G401 (cell line): ENCODE data around the gene SLC1A1. TPM values are rescaled to one million over a fixed set of nuclear protein-coding genes. Genes with fewer than 3 reads are reported as not detected.
"Not testable (repeated sequence)": the region's sequence is repeated elsewhere in the genome, so short reads cannot be mapped to it uniquely, and the experiment has no call there.

Source experiments
- DNase-seq: peaks from one replicate; pipeline ENCODE4 v3.0.0-alpha.2; 2015; ENCODE audit warnings: low spot score
- in situ Hi-C: cut with HindIII; loops from 2 replicates; pipeline ENCODE4 v1.10.0; 2016; ENCODE audit warnings: low sequenced_read_pairs, mixed read lengths
- total RNA-seq: library from RNA; depleted of rRNA; stranded (reverse); fragments of >200 nt; shearing (Covaris generic); gene quantifications from 2 replicates; pipeline ENCODE4 v1.2.3, GENCODE V29; 2014

The SLC1A1 gene
- total RNA-seq, 1 experiment from 2014 or later = 1.8 TPM

- in situ Hi-C loops, DNase-seq: not testable (repeated sequence)
These were observed 45.9 kb downstream of the SLC1A1 start for GRCh38 chr9:4536196-4536595.

GRCh38 chr9:4537581-4537980 is 47.3 kb downstream of the SLC1A1 start:
- in situ Hi-C loops = no loop called here
- DNase-seq = no peak

- DNase-seq = no peak
- in situ Hi-C loops = no loop called here
These were observed 47.8 kb downstream of the SLC1A1 start for GRCh38 chr9:4538107-4538506.

GRCh38 chr9:4538621-4539020 is 48.4 kb downstream of the SLC1A1 start:
- no peak for DNase-seq
- in situ Hi-C loops = no loop called here

GRCh38 chr9:4540425-4540824 is 50.2 kb downstream of the SLC1A1 start:
- in situ Hi-C loops = no loop called here
- no peak for DNase-seq

GRCh38 chr9:4541281-4541680 is 51.0 kb downstream of the SLC1A1 start:
- DNase-seq = no peak
- in situ Hi-C loops = no loop called here

GRCh38 chr9:4541856-4542255 is 51.6 kb downstream of the SLC1A1 start:
- in situ Hi-C loops = no loop called here

GRCh38 chr9:4544714-4545113 is 54.4 kb downstream of the SLC1A1 start:
- DNase-seq, in situ Hi-C loops: not testable (repeated sequence)

More at GRCh38 chr9:4541856-4542255, 51.6 kb downstream of the SLC1A1 start:
- no peak for DNase-seq

GRCh38 chr9:4547016-4547415 is 56.7 kb downstream of the SLC1A1 start:
- in situ Hi-C loops = no loop called here
- DNase-seq = peak; percentile 5

- in situ Hi-C loops = no loop called here
- no peak for DNase-seq
These were observed 58.8 kb downstream of the SLC1A1 start for GRCh38 chr9:4548811-4549725.

- in situ Hi-C loops = no loop called here
- DNase-seq = peak; percentile 17
These were observed 59.6 kb downstream of the SLC1A1 start for GRCh38 chr9:4549751-4550295.

GRCh38 chr9:4550777-4551484 is 60.7 kb downstream of the SLC1A1 start:
- DNase-seq = no peak
- in situ Hi-C loops = no loop called here

GRCh38 chr9:4553951-4554381 is 63.7 kb downstream of the SLC1A1 start:
- in situ Hi-C loops = no loop called here
- DNase-seq = no peak

- in situ Hi-C loops = no loop called here
- peak; percentile 22 for DNase-seq
These were observed 65.0 kb downstream of the SLC1A1 start for GRCh38 chr9:4555236-4555635.

- in situ Hi-C loops = no loop called here
- DNase-seq = no peak
These were observed 68.2 kb downstream of the SLC1A1 start for GRCh38 chr9:4558371-4558998.

GRCh38 chr9:4559261-4560182 is 69.3 kb downstream of the SLC1A1 start:
- no peak for DNase-seq
- in situ Hi-C loops = no loop called here

GRCh38 chr9:4563105-4563504 is 72.8 kb downstream of the SLC1A1 start:
- no peak for DNase-seq
- in situ Hi-C loops = no loop called here

- in situ Hi-C loops = no loop called here
These were observed 76.5 kb downstream of the SLC1A1 start for GRCh38 chr9:4566806-4567205.

GRCh38 chr9:4567601-4568000 is 77.3 kb downstream of the SLC1A1 start:
- no peak for DNase-seq
- in situ Hi-C loops = no loop called here

More at GRCh38 chr9:4566806-4567205, 76.5 kb downstream of the SLC1A1 start:
- no peak for DNase-seq
